ENCODE measurements around the gene CCM2L. TPM values are rescaled to one million over a fixed set of nuclear protein-coding genes. Genes with fewer than 3 reads are reported as not detected.

CCM2L gene
- total and polyA plus RNA-seq, 2 of the 4 experiments (the other 2 are of a cell fraction): not detected

DNA sequence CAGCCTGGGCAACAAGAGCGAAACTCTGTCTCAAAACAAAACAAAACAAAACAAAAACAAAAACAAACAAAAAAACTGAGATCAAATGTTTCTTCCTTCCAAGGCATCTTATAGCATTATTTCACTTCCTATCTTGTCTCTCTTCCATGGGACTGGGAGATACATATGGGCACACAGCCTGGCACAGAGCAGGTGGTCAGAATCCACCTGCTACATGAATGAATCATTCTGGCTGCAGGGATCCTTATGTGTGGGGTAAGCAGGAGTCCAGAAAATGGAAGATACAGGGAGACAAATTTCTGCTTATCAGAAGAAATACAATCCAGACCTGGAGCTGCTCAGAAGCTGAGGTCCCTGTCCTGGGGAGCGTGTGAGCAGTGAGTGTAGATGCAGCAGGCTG is 18.2 kb upstream of the CCM2L start:
- DNase-seq (no peak), ATAC-seq (ENCODE audit: low read depth) (no peak)
- Histone ChIP-seq H3K79me1 (ENCODE audit: low read depth in 1 of 2, low read length in 2 of 2) (no peaks in the 10 kb centered on the region), H3K4ac (ENCODE audit: low read depth, low read length) (no peak overlapping the region), H3K9me3 (ENCODE audit: control insufficient read depth, insufficient read depth, low read length) (no peaks in the 10 kb centered on the region), H4K8ac (ENCODE audit: low read depth in 2 of 2, low read length in 2 of 2) (no peak overlapping the region), H2AFZ (replicated peaks; ENCODE audit: low read length, poor library complexity) (no peak overlapping the region), H3K14ac (replicated peaks; ENCODE audit: low read depth, low read length) (no peak overlapping the region), H3K4me3 (ENCODE audit: insufficient read depth, low read depth, low read length) (no peak overlapping the region), H3K18ac (ENCODE audit: low read depth, low read length) (no peak overlapping the region), H3K56ac (ENCODE audit: extremely low read depth, insufficient read depth, low read length) (no peak overlapping the region), H4K91ac (ENCODE audit: insufficient read depth, low read depth, low read length) (no peak overlapping the region), H2BK120ac (ENCODE audit: low read depth, low read length) (no peak overlapping the region), H3K23ac (ENCODE audit: low read depth, low read length) (no peak overlapping the region), H2BK15ac (ENCODE audit: low read depth, low read length) (no peak overlapping the region), H3K4me2 (ENCODE audit: low read depth, low read length) (no peak overlapping the region), H3K9me1 (ENCODE audit: insufficient read depth, low read length) (no peaks in the 10 kb centered on the region; the same call in 1 of the 2 replicates), H2AK5ac (ENCODE audit: low read depth, low read length) (no peak overlapping the region), H3K9ac (ENCODE audit: low read depth, low read length) (no peak overlapping the region), H4K5ac (ENCODE audit: low read depth, low read length) (no peak overlapping the region), H3K36me3 (ENCODE audit: control insufficient read depth, insufficient read depth, low read length) (no peaks in the 10 kb centered on the region), H3K4me1 (ENCODE audit: control insufficient read depth, insufficient read depth, low read length) (no peaks in the 10 kb centered on the region), H2BK5ac (ENCODE audit: low read depth, low read length, poor library complexity, severe bottlenecking) (no peak overlapping the region), H2BK20ac (ENCODE audit: low read depth, low read length) (no peak overlapping the region), H3K27ac (ENCODE audit: insufficient read depth, low read length) (no peak overlapping the region), H3K27me3 (ENCODE audit: control insufficient read depth, insufficient read depth, low read length) (peaks cover 53% of the 10 kb centered on the region), H2AK9ac (replicated peaks; ENCODE audit: low read depth, low read length, poor library complexity) (no peak overlapping the region), H4K20me1 (ENCODE audit: insufficient read depth, low read length) (no peaks in the 10 kb centered on the region)
- dilution Hi-C loops (cut with HindIII; ENCODE audit: low sequenced_read_pairs, unreplicated experiment): no loop called here
- no CpG with 5 or more reads among the region's 2 CpGs for WGBS, 2 experiments (ENCODE audit: extremely low coverage in 2 of 2, insufficient read length in 1 of 2)
- POLR2A ChIA-PET (ENCODE audit: unreplicated experiment): no interaction called here
- BruUV-seq (replicated peaks): no TSS peak
- CTCF ChIA-PET: no interaction called here
- intact Hi-C loops (cut with micrococcal nuclease): no loop called here
- in situ Hi-C loops (cut with MboI; ENCODE audit: low sequenced_read_pairs): no loop called here
- TF ChIP-seq, protein P1, sequence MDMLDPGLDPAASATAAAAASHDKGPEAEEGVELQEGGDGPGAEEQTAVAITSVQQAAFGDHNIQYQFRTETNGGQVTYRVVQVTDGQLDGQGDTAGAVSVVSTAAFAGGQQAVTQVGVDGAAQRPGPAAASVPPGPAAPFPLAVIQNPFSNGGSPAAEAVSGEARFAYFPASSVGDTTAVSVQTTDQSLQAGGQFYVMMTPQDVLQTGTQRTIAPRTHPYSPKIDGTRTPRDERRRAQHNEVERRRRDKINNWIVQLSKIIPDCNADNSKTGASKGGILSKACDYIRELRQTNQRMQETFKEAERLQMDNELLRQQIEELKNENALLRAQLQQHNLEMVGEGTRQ (IDR thresholded peaks at IDR 0.05; ENCODE audit: low read depth, low read length): no peak
- TF ChIP-seq MXI1 (IDR thresholded peaks at IDR 0.05; ENCODE audit: borderline replicate concordance, low read depth, low read length) (no peak), POLR2A (IDR thresholded peaks at IDR 0.05; ENCODE audit: low read depth, low read length) (no peak), RCOR1 (IDR thresholded peaks at IDR 0.05; ENCODE audit: insufficient replicate concordance, low read length) (no peak), FOS (IDR thresholded peaks at IDR 0.05; ENCODE audit: low read depth, low read length) (no peak), MAZ (IDR thresholded peaks at IDR 0.05; ENCODE audit: borderline replicate concordance, low read depth, low read length) (no peak), CHD1 (IDR thresholded peaks at IDR 0.05; ENCODE audit: low read depth, low read length) (no peak), NFE2L2 (IDR thresholded peaks at IDR 0.05; ENCODE audit: low read depth, low read length) (no peak), CEBPB (IDR thresholded peaks at IDR 0.05; ENCODE audit: low read depth, low read length) (no peak), RAD21 (IDR thresholded peaks at IDR 0.05; ENCODE audit: low read length) (no peak), SMC3 (IDR thresholded peaks at IDR 0.05; ENCODE audit: low read depth, low read length) (no peak)
- TF ChIP-seq, protein P2, sequence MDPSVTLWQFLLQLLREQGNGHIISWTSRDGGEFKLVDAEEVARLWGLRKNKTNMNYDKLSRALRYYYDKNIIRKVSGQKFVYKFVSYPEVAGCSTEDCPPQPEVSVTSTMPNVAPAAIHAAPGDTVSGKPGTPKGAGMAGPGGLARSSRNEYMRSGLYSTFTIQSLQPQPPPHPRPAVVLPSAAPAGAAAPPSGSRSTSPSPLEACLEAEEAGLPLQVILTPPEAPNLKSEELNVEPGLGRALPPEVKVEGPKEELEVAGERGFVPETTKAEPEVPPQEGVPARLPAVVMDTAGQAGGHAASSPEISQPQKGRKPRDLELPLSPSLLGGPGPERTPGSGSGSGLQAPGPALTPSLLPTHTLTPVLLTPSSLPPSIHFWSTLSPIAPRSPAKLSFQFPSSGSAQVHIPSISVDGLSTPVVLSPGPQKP (IDR thresholded peaks at IDR 0.05; ENCODE audit: borderline replicate concordance, low read depth, low read length): no peak
